HEK293 (cell line): ENCODE results near the gene TMEM218.
A peak's percentile ranks its signal among the peaks of the same experiment; 100 is the strongest.

Experiments
- CTCF ChIA-PET: fragments of 350-600 bp; formaldehyde crosslinking; extraction: SDS; loops from one replicate; lab custom pipeline; 2021; ENCODE audit warnings: antibody characterized with exemption; lab: Yijun Ruan, JAX
- POLR2A ChIA-PET: fragments of 300-600 bp; formaldehyde crosslinking; extraction: SDS; loops from one replicate; lab custom pipeline; 2020; ENCODE audit warnings: antibody characterized with exemption, inconsistent platforms; lab: Yijun Ruan, JAX
- H3K27ac ChIP-seq: fragments of 200-500 bp; sonication (Bioruptor generic); 2 replicates; pipeline ENCODE4 v1.5.1; 2014; ENCODE audit warnings: low read depth, low read length, control low read depth, inconsistent platforms; ENCODE audit errors: extremely low read depth
- H3K36me3 ChIP-seq, 2 experiments: fragments of 200-500 bp in 1 of 2; sonication (Bioruptor generic) in 1 of 2; 1 replicate in 1 of 2; 2 replicates in 1 of 2; pipeline ENCODE4 v1.5.1; 2014 to 2017; ENCODE audit warnings: inconsistent platforms in 2 of 2, low read length in 2 of 2; ENCODE audit not compliant: control insufficient read depth in 2 of 2, insufficient read depth in 1 of 2
- H3K4me1 ChIP-seq: fragments of 200-500 bp; sonication (Bioruptor generic); 2 replicates; pipeline ENCODE4 v1.5.1; 2014; ENCODE audit warnings: mild to moderate bottlenecking, low read length, inconsistent platforms; ENCODE audit not compliant: control insufficient read depth, insufficient read depth
- H3K4me3 ChIP-seq: 2 replicates; pipeline ENCODE4 v1.5.1; 2011; ENCODE audit warnings: low read depth, mild to moderate bottlenecking, control low read depth, low read length, moderate library complexity
- H3K9me3 ChIP-seq: fragments of 200-500 bp; sonication (Bioruptor generic); 2 replicates; pipeline ENCODE4 v1.5.1; 2014; ENCODE audit warnings: low read depth, low read length, inconsistent platforms; ENCODE audit not compliant: control insufficient read depth, insufficient read depth
- CTCF ChIP-seq: fragments of 450-650 bp; formaldehyde crosslinking; IDR thresholded peaks from 2 replicates; pipeline ENCODE4 v1.5.1; 2016; ENCODE audit warnings: missing biosample characterization, missing genetic modification characterization
- EGR2 ChIP-seq: fragments of 450-650 bp; formaldehyde crosslinking; IDR thresholded peaks from 2 replicates; pipeline ENCODE4 v1.5.1; 2016; ENCODE audit warnings: low read depth, missing biosample characterization, missing genetic modification characterization
- GLIS1 ChIP-seq: fragments of 450-650 bp; formaldehyde crosslinking; IDR thresholded peaks from 2 replicates; pipeline ENCODE4 v1.5.1; 2016; ENCODE audit warnings: missing biosample characterization, missing genetic modification characterization
- SALL2 ChIP-seq: fragments of 450-650 bp; formaldehyde crosslinking; IDR thresholded peaks from 2 replicates; pipeline ENCODE4 v1.5.0; 2017; ENCODE audit warnings: missing biosample characterization, mild to moderate bottlenecking, missing genetic modification characterization, borderline replicate concordance
- ZBTB17 ChIP-seq: fragments of 450-650 bp; formaldehyde crosslinking; IDR thresholded peaks from 2 replicates; pipeline ENCODE4 v1.5.1; 2016; ENCODE audit warnings: missing biosample characterization, missing genetic modification characterization
- ZFHX2 ChIP-seq: fragments of 450-650 bp; formaldehyde crosslinking; conservative IDR thresholded peaks from 2 replicates; pipeline ENCODE4 v1.5.1; 2016; ENCODE audit warnings: missing biosample characterization, missing genetic modification characterization
- ZNF311 ChIP-seq: fragments of 450-650 bp; formaldehyde crosslinking; IDR thresholded peaks from 2 replicates; pipeline ENCODE4 v1.5.1; 2017; ENCODE audit warnings: missing biosample characterization, missing genetic modification characterization, borderline replicate concordance
- ZNF335 ChIP-seq: fragments of 450-650 bp; formaldehyde crosslinking; conservative IDR thresholded peaks from 2 replicates; pipeline ENCODE4 v1.5.1; 2016; ENCODE audit warnings: missing biosample characterization, missing genetic modification characterization
- ZNF354C ChIP-seq: fragments of 450-650 bp; formaldehyde crosslinking; IDR thresholded peaks from 2 replicates; pipeline ENCODE4 v1.5.1; 2016; ENCODE audit warnings: missing biosample characterization, missing genetic modification characterization, low read depth, borderline replicate concordance
- ZNF37A ChIP-seq: fragments of 450-650 bp; IDR thresholded peaks from 2 replicates; pipeline ENCODE4 v1.5.1; 2018; ENCODE audit warnings: missing biosample characterization, missing genetic modification characterization
- ZNF654 ChIP-seq: fragments of 450-650 bp; formaldehyde crosslinking; IDR thresholded peaks from 2 replicates; pipeline ENCODE4 v1.5.1; 2016; ENCODE audit warnings: low read depth, missing biosample characterization, missing genetic modification characterization
- ZNF843 ChIP-seq: fragments of 450-650 bp; formaldehyde crosslinking; IDR thresholded peaks from 2 replicates; pipeline ENCODE4 v1.5.1; 2016; ENCODE audit warnings: missing biosample characterization, missing genetic modification characterization
- ZSCAN30 ChIP-seq: fragments of 450-650 bp; IDR thresholded peaks from 2 replicates; pipeline ENCODE4 v1.5.1; 2018; ENCODE audit warnings: missing biosample characterization, mild to moderate bottlenecking, missing genetic modification characterization, moderate library complexity
- ZXDB ChIP-seq: fragments of 450-650 bp; formaldehyde crosslinking; IDR thresholded peaks from 2 replicates; pipeline ENCODE4 v1.5.1; 2016; ENCODE audit warnings: missing biosample characterization, missing genetic modification characterization
- TF ChIP-seq, protein P1 (sequence below): fragments of 450-650 bp; formaldehyde crosslinking; conservative IDR thresholded peaks from 2 replicates; pipeline ENCODE4 v1.5.1; 2016; ENCODE audit warnings: low read depth, missing biosample characterization, missing genetic modification characterization

TMEM218 gene

GRCh38 chr11:125091877-125092664 lies 19.4 kb downstream of the TMEM218 start:
- CTCF ChIA-PET: interaction anchor here (0.6 to 6.5 kb wide), 33 partner anchors 9 to 362 kb away, joined by 3 to 83 read pairs (median 5); partner anchors contain the start of genes CCDC15 and TMEM218
- Histone ChIP-seq H3K36me3 (peaks cover 0 to 12% of the 10 kb centered on the region in 2 experiments; a peak in 1 of 3 replicates), H3K9me3 (no peaks in the 10 kb centered on the region), H3K4me1 (no peaks in the 10 kb centered on the region), H3K27ac (no peak overlapping the region), H3K4me3 (no peak overlapping the region)
- POLR2A ChIA-PET: interaction anchor here (0.6 to 1.3 kb wide), 2 partner anchors 20 to 73 kb away, joined by 3 to 4 read pairs; partner anchors contain the start of genes PKNOX2 and TMEM218
- TF ChIP-seq ZFHX2 (tag by site-specific recombination) (peak; percentile 51; the same call in 1 of the 2 replicates), ZNF311 (no peak), GLIS1 (tag by site-specific recombination) (0 out of 2 replicates have a peak, but pooled peaks have one; percentile 12), SALL2 (tag by site-specific recombination) (no peak), ZBTB17 (tag by site-specific recombination) (no peak), ZXDB (tag by site-specific recombination) (no peak), ZNF354C (no peak), EGR2 (tag by site-specific recombination) (peak; percentile 72)
- TF ChIP-seq, protein P1, sequence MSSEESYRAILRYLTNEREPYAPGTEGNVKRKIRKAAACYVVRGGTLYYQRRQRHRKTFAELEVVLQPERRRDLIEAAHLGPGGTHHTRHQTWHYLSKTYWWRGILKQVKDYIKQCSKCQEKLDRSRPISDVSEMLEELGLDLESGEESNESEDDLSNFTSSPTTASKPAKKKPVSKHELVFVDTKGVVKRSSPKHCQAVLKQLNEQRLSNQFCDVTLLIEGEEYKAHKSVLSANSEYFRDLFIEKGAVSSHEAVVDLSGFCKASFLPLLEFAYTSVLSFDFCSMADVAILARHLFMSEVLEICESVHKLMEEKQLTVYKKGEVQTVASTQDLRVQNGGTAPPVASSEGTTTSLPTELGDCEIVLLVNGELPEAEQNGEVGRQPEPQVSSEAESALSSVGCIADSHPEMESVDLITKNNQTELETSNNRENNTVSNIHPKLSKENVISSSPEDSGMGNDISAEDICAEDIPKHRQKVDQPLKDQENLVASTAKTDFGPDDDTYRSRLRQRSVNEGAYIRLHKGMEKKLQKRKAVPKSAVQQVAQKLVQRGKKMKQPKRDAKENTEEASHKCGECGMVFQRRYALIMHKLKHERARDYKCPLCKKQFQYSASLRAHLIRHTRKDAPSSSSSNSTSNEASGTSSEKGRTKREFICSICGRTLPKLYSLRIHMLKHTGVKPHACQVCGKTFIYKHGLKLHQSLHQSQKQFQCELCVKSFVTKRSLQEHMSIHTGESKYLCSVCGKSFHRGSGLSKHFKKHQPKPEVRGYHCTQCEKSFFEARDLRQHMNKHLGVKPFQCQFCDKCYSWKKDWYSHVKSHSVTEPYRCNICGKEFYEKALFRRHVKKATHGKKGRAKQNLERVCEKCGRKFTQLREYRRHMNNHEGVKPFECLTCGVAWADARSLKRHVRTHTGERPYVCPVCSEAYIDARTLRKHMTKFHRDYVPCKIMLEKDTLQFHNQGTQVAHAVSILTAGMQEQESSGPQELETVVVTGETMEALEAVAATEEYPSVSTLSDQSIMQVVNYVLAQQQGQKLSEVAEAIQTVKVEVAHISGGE (tag by site-specific recombination): no peak

GRCh38 chr11:125091247-125091876 lies 20.1 kb downstream of the TMEM218 start:
- Histone ChIP-seq H3K4me1 (no peaks in the 10 kb centered on the region), H3K9me3 (no peaks in the 10 kb centered on the region), H3K27ac (no peak overlapping the region), H3K36me3 (peaks cover 0 to 10% of the 10 kb centered on the region in 2 experiments; a peak in 1 of 3 replicates), H3K4me3 (no peak overlapping the region)
- POLR2A ChIA-PET: interaction anchor here (0.6 to 1.3 kb wide), 2 partner anchors 20 to 73 kb away, joined by 3 to 4 read pairs; partner anchors contain the start of genes PKNOX2 and TMEM218
- TF ChIP-seq ZNF37A (no peak), CTCF (tag by site-specific recombination) (peak; percentile 41; the same call in 1 of the 2 replicates), ZNF335 (tag by site-specific recombination) (0 out of 2 replicates have a peak, but pooled peaks have one; percentile 19), ZSCAN30 (tag by site-specific recombination) (peak; percentile 79; the same call in 1 of the 2 replicates), ZNF843 (no peak), ZNF654 (peak; percentile 82)
- CTCF ChIA-PET: interaction anchor here (0.6 to 6.5 kb wide), 55 partner anchors 9 to 536 kb away, joined by 3 to 83 read pairs (median 4); partner anchors contain the start of genes CCDC15 and TMEM218
